ENCODE data around the gene NFX1.

GRCh38 chr9:33291901-33292300, 1.6 kb downstream of the NFX1 start:
- TF ChIP-seq CTCF (IDR thresholded peaks at IDR 0.05) = no peak
- no peak for TF ChIP-seq EZH2 (IDR thresholded peaks at IDR 0.05)
